Osteoblast (primary cell): Measurements from ENCODE around the gene COL17A1. TPM values are rescaled to one million over a fixed set of nuclear protein-coding genes. Genes with fewer than 3 reads are reported as not detected.
A peak's percentile ranks its signal among the peaks of the same experiment; 100 is the strongest.

Experiments used
- DNase-seq: peaks from one replicate; pipeline ENCODE4 v3.0.0; 2011; ENCODE audit warnings: low spot score, mixed read lengths; ENCODE audit not compliant: insufficient read length; ENCODE audit errors: missing footprints
- H2AFZ ChIP-seq: 2 replicates; pipeline ENCODE4 v1.6.0; 2011; ENCODE audit warnings: mild to moderate bottlenecking, low read length
- H3K27ac ChIP-seq: 2 replicates; pipeline ENCODE4 v1.5.1; 2011; ENCODE audit warnings: mild to moderate bottlenecking, low read depth, low read length, moderate library complexity
- H3K27me3 ChIP-seq: 2 replicates; pipeline ENCODE4 v1.6.0; 2012; ENCODE audit warnings: mild to moderate bottlenecking, control low read depth, inconsistent platforms, low read length, moderate library complexity; ENCODE audit not compliant: insufficient read depth
- H3K36me3 ChIP-seq: 2 replicates; pipeline ENCODE4 v1.5.1; 2011; ENCODE audit warnings: mild to moderate bottlenecking, low read length, control low read depth, moderate library complexity; ENCODE audit not compliant: insufficient read depth
- H3K4me1 ChIP-seq: 2 replicates; pipeline ENCODE4 v1.5.1; 2011; ENCODE audit warnings: mild to moderate bottlenecking, low read length, control low read depth, moderate library complexity; ENCODE audit not compliant: insufficient read depth
- H3K4me2 ChIP-seq: 2 replicates; pipeline ENCODE4 v1.6.0; 2011; ENCODE audit warnings: mild to moderate bottlenecking, low read length; ENCODE audit not compliant: insufficient read depth
- H3K4me3 ChIP-seq: fragments of 200-600 bp; sonication (generic); 3 replicates; pipeline ENCODE4 v1.5.1; 2012; ENCODE audit warnings: mild to moderate bottlenecking, low read length, inconsistent platforms; ENCODE audit not compliant: insufficient read depth
- H3K79me2 ChIP-seq: 2 replicates; pipeline ENCODE4 v1.6.0; 2012; ENCODE audit warnings: mild to moderate bottlenecking, low read length, control low read depth, inconsistent platforms; ENCODE audit not compliant: insufficient read depth
- H3K9me3 ChIP-seq: 2 replicates; pipeline ENCODE4 v1.5.1; 2011; ENCODE audit warnings: low read depth, low read length, control low read depth
- H4K20me1 ChIP-seq: 2 replicates; pipeline ENCODE4 v1.6.0; 2012; ENCODE audit warnings: mild to moderate bottlenecking, low read length, control low read depth; ENCODE audit not compliant: insufficient read depth
- total RNA-seq: library from RNA; depleted of rRNA; stranded (reverse); fragments of >200 nt; gene quantifications from 2 replicates; pipeline ENCODE4 v1.2.3, GENCODE V29; 2012
- TF ChIP-seq, protein P1 (sequence below): IDR thresholded peaks from 2 replicates; pipeline ENCODE4 v1.5.1; 2011; ENCODE audit warnings: mild to moderate bottlenecking, low read depth, low read length, moderate library complexity; ENCODE audit errors: extremely low read depth

The COL17A1 gene
- total RNA-seq, 1 donor = under 0.01 TPM

DNA sequence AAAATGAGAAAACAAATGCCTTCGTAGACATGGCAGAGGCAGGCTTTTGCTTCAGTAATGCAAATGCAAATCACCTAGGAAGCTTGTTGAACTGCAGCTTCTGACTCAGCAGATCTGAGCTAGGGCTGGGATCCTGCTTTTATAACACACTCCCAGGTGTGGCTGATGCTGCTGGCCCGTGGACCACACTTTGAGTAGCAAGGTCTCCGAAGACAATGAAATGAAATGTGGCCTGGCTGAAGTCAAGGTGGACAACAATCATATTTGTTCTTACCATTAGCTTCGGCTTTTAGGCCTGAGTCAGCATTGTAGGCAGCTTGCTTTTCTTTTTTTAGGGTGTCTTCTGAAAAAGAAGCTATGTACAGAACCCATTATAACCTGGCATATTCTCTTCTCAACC lies 26.3 kb downstream of the COL17A1 start:
- Histone ChIP-seq H3K4me2 (no peak overlapping the region), H4K20me1 (no peaks in the 10 kb centered on the region), H3K36me3 (no peaks in the 10 kb centered on the region), H3K27ac (no peak overlapping the region), H3K79me2 (no peaks in the 10 kb centered on the region), H3K4me3 (no peak overlapping the region), H3K9me3 (no peaks in the 10 kb centered on the region), H3K4me1 (peaks cover 12% of the 10 kb centered on the region), H3K27me3 (peaks cover 3% of the 10 kb centered on the region), H2AFZ (no peak overlapping the region)
- TF ChIP-seq, protein P1, sequence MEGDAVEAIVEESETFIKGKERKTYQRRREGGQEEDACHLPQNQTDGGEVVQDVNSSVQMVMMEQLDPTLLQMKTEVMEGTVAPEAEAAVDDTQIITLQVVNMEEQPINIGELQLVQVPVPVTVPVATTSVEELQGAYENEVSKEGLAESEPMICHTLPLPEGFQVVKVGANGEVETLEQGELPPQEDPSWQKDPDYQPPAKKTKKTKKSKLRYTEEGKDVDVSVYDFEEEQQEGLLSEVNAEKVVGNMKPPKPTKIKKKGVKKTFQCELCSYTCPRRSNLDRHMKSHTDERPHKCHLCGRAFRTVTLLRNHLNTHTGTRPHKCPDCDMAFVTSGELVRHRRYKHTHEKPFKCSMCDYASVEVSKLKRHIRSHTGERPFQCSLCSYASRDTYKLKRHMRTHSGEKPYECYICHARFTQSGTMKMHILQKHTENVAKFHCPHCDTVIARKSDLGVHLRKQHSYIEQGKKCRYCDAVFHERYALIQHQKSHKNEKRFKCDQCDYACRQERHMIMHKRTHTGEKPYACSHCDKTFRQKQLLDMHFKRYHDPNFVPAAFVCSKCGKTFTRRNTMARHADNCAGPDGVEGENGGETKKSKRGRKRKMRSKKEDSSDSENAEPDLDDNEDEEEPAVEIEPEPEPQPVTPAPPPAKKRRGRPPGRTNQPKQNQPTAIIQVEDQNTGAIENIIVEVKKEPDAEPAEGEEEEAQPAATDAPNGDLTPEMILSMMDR = no peak
- no peak for DNase-seq

DNA sequence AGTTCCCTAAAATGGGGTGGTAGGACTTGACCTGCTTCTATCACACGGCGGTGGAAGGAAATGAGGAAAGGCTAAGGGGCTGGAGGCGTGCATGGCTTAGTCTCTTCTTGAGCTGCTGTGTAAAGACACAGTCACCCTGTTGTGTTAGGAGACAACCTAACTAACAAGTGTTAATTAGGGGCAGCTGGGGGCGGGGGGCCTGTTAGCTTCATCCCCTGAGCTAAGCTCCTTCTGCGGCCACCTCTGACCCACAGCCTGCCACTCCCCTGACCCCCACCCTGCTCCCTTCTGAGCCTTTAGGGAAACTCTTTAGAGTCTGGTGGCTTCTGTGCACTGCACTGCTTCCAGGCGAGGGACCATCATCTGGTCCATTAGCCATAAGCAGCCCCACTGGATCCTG lies 28.0 kb downstream of the COL17A1 start:
- Histone ChIP-seq H3K27ac (no peak overlapping the region), H3K4me2 (no peak overlapping the region), H2AFZ (no peak overlapping the region), H4K20me1 (no peaks in the 10 kb centered on the region), H3K36me3 (no peaks in the 10 kb centered on the region), H3K9me3 (no peaks in the 10 kb centered on the region), H3K4me3 (no peak overlapping the region), H3K79me2 (no peaks in the 10 kb centered on the region), H3K4me1 (peaks cover 14% of the 10 kb centered on the region), H3K27me3 (no peaks in the 10 kb centered on the region)
- no peak for DNase-seq
- TF ChIP-seq, protein P1 = no peak

DNA sequence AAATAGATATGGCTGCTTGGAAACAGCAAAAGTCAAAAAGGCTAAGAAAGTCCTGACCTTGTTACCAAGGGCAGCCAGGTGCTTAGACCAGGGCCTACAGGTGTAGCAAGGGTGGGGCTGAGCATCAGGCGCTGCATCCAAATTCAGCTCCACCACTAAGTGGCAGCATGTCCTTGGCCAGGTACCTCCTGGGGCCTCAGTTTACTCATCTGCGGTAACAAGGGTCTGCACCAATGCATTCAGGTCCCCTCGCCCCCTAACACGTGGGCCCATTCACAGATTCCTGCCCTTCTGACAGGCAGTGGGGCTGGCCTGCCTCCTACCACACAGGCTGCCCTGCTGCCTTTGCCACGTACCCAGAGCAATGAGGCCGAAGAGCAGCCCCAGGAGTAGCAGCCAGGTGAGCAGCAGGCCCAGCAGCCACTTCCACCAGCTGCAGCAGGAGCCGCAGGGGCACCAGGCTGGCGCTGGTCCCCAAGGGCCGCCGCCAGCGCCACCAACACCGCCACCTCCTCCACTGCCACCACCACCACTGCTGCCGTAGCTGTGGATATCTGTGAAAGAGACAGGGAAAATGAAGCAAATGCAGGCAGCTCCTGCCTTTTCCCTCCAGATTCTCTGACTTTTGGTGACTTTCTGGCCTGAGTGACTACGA lies 28.9 kb downstream of the COL17A1 start:
- Histone ChIP-seq H3K79me2 (no peaks in the 10 kb centered on the region), H3K36me3 (no peaks in the 10 kb centered on the region), H3K27ac (no peak overlapping the region), H4K20me1 (no peaks in the 10 kb centered on the region), H2AFZ (no peak overlapping the region), H3K4me1 (peaks cover 14% of the 10 kb centered on the region), H3K4me2 (no peak overlapping the region), H3K27me3 (no peaks in the 10 kb centered on the region), H3K9me3 (no peaks in the 10 kb centered on the region), H3K4me3 (no peak overlapping the region)
- DNase-seq = no peak
- TF ChIP-seq, protein P1 = no peak

DNA sequence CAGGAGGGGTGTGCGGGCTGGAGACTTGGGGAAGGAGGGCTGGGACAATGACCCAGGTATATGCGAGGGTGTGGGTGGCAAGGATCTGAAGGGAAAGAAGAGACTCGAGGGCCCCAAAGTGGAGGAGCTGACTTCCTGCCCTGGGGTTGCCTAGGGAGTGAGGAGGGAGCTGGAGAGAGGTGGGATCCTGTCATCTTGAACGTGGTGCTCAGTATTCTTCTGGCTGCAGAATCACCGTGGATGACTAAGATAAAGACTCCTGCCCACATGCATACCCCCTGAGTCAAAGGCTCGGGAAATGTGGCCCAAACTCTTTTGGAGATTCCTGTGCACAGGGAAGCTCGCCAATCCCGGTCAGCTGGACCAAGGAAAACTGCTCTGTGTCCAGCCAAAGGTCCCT lies 31.2 kb downstream of the COL17A1 start:
- no peak overlapping the region for H3K4me3 ChIP-seq
- H3K4me1 ChIP-seq = peaks cover 23% of the 10 kb centered on the region
- peak; percentile 96 for DNase-seq
- no peaks in the 10 kb centered on the region for H4K20me1 ChIP-seq
- H2AFZ ChIP-seq = no peak overlapping the region
- peak overlapping the region; percentile 41 for H3K4me2 ChIP-seq
- H3K79me2 ChIP-seq = no peaks in the 10 kb centered on the region
- H3K27me3 ChIP-seq = no peaks in the 10 kb centered on the region
- H3K36me3 ChIP-seq = no peaks in the 10 kb centered on the region
- no peak overlapping the region for H3K27ac ChIP-seq
- H3K9me3 ChIP-seq = no peaks in the 10 kb centered on the region
- TF ChIP-seq, protein P1 = no peak
